ENCODE data around the gene ARF5. TPM values are rescaled to one million over a fixed set of nuclear protein-coding genes. Genes with fewer than 3 reads are reported as not detected.

Gene ARF5
- total RNA-seq, 1 experiment from 2014 or later, result 163 TPM

DNA sequence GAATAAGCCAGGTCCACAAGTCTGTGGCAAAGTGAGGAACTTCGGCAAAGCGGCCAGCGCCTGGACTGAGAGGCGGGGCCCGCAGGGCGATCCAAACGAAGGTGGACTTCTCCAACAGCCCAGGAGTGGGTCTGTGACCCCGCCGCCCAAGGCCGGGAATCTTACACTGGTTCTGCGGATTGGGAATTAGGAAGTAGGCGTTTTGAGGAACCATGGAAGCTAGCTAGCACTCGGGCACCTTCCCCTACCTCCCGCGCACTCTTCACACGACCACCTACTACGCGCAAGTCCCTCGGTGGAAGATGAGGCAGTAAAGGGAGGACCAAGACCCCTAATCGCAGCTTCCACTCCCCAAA, 570 bp upstream of the ARF5 start:
- ATAC-seq, result no peak
- no peaks in the 10 kb centered on the region for H3F3A ChIP-seq (ENCODE audit: low read length, unreplicated experiment)
- POLR2A ChIA-PET (ENCODE audit: unreplicated experiment), result interaction anchor here (0.7 kb wide), 1 partner anchor 240 kb away, joined by 7 read pairs; no protein-coding TSS in a partner anchor
- H3K36me3 ChIP-seq (ENCODE audit: low read depth, low read length), result peaks cover 10% of the 10 kb centered on the region
- CTCF ChIA-PET, result interaction anchor here (0.6 kb wide), 2 partner anchors 74 to 120 kb away, joined by 3 to 6 read pairs; no protein-coding TSS in a partner anchor
- H3K9me3 ChIP-seq (ENCODE audit: low read length), result no peaks in the 10 kb centered on the region
- H3K79me2 ChIP-seq (ENCODE audit: low read length), result peaks cover 43% of the 10 kb centered on the region
- H3K27me3 ChIP-seq (ENCODE audit: low read length), result no peaks in the 10 kb centered on the region
- H3K27ac ChIP-seq (ENCODE audit: low read length), result no peak overlapping the region
- H3K9ac ChIP-seq (ENCODE audit: low read length), result peak overlapping the region; percentile 92
- no peaks in the 10 kb centered on the region for H3K9me2 ChIP-seq (replicated peaks; ENCODE audit: low read length)
- H4K20me1 ChIP-seq (ENCODE audit: low read length), result peaks cover 27% of the 10 kb centered on the region
- H3K4me1 ChIP-seq (ENCODE audit: insufficient read depth, low read length), result peaks cover 27% of the 10 kb centered on the region
- H2AFZ ChIP-seq (ENCODE audit: low read length), result peak overlapping the region; percentile 93
- peak overlapping the region; percentile 95 for H3K4me2 ChIP-seq (ENCODE audit: low read length)
- intact Hi-C loops (cut with micrococcal nuclease), result loop anchor here (2.0 to 5.0 kb wide), 2 partner anchors 65 to 80 kb away; partner anchors contain the start of gene SND1
- peak overlapping the region; percentile 94 for H3K4me3 ChIP-seq (ENCODE audit: low read length)
- BruUV-seq (replicated peaks), result TSS peak; percentile 3
- TF ChIP-seq EZH2phosphoT487 (IDR thresholded peaks at IDR 0.05; ENCODE audit: borderline replicate concordance, low read length) (no peak), EZH2 (IDR thresholded peaks at IDR 0.05; ENCODE audit: low read length, unreplicated experiment) (no peak)
- TF ChIP-seq, protein P1, sequence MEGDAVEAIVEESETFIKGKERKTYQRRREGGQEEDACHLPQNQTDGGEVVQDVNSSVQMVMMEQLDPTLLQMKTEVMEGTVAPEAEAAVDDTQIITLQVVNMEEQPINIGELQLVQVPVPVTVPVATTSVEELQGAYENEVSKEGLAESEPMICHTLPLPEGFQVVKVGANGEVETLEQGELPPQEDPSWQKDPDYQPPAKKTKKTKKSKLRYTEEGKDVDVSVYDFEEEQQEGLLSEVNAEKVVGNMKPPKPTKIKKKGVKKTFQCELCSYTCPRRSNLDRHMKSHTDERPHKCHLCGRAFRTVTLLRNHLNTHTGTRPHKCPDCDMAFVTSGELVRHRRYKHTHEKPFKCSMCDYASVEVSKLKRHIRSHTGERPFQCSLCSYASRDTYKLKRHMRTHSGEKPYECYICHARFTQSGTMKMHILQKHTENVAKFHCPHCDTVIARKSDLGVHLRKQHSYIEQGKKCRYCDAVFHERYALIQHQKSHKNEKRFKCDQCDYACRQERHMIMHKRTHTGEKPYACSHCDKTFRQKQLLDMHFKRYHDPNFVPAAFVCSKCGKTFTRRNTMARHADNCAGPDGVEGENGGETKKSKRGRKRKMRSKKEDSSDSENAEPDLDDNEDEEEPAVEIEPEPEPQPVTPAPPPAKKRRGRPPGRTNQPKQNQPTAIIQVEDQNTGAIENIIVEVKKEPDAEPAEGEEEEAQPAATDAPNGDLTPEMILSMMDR (conservative IDR thresholded peaks at IDR 0.05; ENCODE audit: low read depth, low read length), result no peak
- DNase-seq, result no peak

DNA sequence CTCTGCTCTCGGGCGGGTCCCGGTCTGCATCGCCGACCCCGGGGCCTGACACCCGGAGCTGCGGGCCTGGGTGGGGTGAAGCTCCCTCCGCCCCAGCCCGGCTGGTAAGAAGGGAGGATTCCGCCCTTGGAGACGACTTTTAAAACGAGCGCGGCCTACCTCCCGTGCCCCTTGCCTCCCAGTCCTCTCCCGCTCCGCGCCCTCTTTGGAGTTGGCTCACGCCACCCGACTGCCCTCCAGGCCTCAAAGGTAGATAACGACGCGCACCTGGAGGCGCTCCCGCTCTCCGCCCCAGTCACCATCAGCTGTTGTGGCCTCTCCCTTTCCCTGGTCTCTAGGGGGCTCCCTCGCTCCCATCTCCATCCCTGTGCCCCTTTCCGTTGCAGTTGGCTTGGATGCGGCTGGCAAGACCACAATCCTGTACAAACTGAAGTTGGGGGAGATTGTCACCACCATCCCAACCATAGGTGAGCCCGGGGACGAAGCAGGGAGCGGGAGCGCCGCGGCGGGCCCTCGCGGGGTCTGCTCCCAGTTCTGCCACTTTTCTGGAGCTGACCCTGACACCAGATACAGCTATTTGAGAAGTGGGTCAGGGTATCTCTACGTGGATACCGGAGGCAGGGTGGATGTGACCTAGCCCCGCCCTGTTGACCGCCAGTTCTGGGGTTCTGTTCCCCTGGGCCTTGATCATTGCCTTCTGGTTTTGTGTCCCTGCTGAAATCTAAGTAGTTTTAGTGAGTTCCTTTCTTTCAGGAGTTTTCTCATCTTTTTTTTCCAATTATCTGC, 679 bp downstream of the ARF5 start:
- intact Hi-C loops (cut with micrococcal nuclease), result loop anchor here (2.0 to 5.0 kb wide), 2 partner anchors 64 to 78 kb away; partner anchors contain the start of gene SND1
- no peaks in the 10 kb centered on the region for H3K27me3 ChIP-seq (ENCODE audit: low read length)
- H4K20me1 ChIP-seq (ENCODE audit: low read length), result peaks cover 15% of the 10 kb centered on the region
- TF ChIP-seq, protein P1 (conservative IDR thresholded peaks at IDR 0.05; ENCODE audit: low read depth, low read length), result peak; percentile 62
- TF ChIP-seq EZH2phosphoT487 (IDR thresholded peaks at IDR 0.05; ENCODE audit: borderline replicate concordance, low read length), result no peak
- BruUV-seq (replicated peaks), result no TSS peak
- H3K27ac ChIP-seq (ENCODE audit: low read length), result no peak overlapping the region; the same call in 1 of the 2 replicates
- H3K4me3 ChIP-seq (ENCODE audit: low read length), result peak overlapping the region; percentile 94
- H3K36me3 ChIP-seq (ENCODE audit: low read depth, low read length), result peaks cover 10% of the 10 kb centered on the region
- H3K4me2 ChIP-seq (ENCODE audit: low read length), result peak overlapping the region; percentile 91
- ChIA-PET POLR2A (ENCODE audit: unreplicated experiment) (interaction anchor here (0.6 kb wide), 2 partner anchors 365 to 502 kb away, joined by 3 to 5 read pairs; no protein-coding TSS in a partner anchor), CTCF (interaction anchor here (0.6 to 0.7 kb wide), 2 partner anchors 104 to 115 kb away, joined by 3 read pairs; no protein-coding TSS in a partner anchor)
- no peaks in the 10 kb centered on the region for H3K9me3 ChIP-seq (ENCODE audit: low read length)
- H3K9me2 ChIP-seq (replicated peaks; ENCODE audit: low read length), result no peaks in the 10 kb centered on the region
- peak overlapping the region; percentile 92 for H3K9ac ChIP-seq (ENCODE audit: low read length)
- ATAC-seq, result peak; percentile 48
- H3K79me2 ChIP-seq (ENCODE audit: low read length), result peaks cover 31% of the 10 kb centered on the region
- DNase-seq, result peak; percentile 43
- no peaks in the 10 kb centered on the region for H3F3A ChIP-seq (ENCODE audit: low read length, unreplicated experiment)
- peaks cover 18% of the 10 kb centered on the region for H3K4me1 ChIP-seq (ENCODE audit: insufficient read depth, low read length)
- peak overlapping the region; percentile 93 for H2AFZ ChIP-seq (ENCODE audit: low read length)
